H1 (cell line): Measurements from ENCODE around the gene DDAH2. TPM values are rescaled to one million over a fixed set of nuclear protein-coding genes. Genes with fewer than 3 reads are reported as not detected.
A peak's percentile ranks its signal among the peaks of the same experiment; 100 is the strongest.

ENCODE experiments used
- CTCF ChIA-PET: fragments of 300-600 bp; sonication (Branson Sonifier 250); formaldehyde crosslinking; loops from one replicate; lab custom pipeline; 2021; ENCODE audit not compliant: partially characterized antibody; lab: Charles Lee
- POLR2A ChIA-PET: fragments of 300-600 bp; sonication (Branson Sonifier 250); formaldehyde crosslinking; loops from one replicate; lab custom pipeline; 2021; ENCODE audit warnings: inconsistent platforms; ENCODE audit not compliant: partially characterized antibody; lab: Charles Lee
- DNase-seq, 2 experiments: peaks; one replicate each; pipeline versions ENCODE4 v3.0.0 to v3.0.0-alpha.2; 2010 to 2022; ENCODE audit warnings: low spot score in 2 of 2, low read depth in 1 of 2, mixed read lengths in 1 of 2
- FAIRE-seq: peaks from 2 replicates; lab custom pipeline; 2011; peaks lifted over from hg19 to GRCh38; lab: Jason Lieb, UNC
- H2AFZ ChIP-seq: 2 replicates; pipeline ENCODE4 v1.8.1; 2012; ENCODE audit warnings: low read length, inconsistent platforms
- H2AK5ac ChIP-seq: 2 replicates; pipeline ENCODE4 v1.6.1; 2013; ENCODE audit warnings: low read depth, low read length
- H2BK120ac ChIP-seq: replicated peaks from 2 replicates; pipeline ENCODE3; 2013; ENCODE audit warnings: low read depth, low read length, inconsistent platforms
- H2BK12ac ChIP-seq: 2 replicates; pipeline ENCODE4 v1.6.1; 2013; ENCODE audit warnings: low read depth, low read length
- H2BK15ac ChIP-seq: 2 replicates; pipeline ENCODE4 v1.6.1; 2013; ENCODE audit warnings: low read length
- H2BK20ac ChIP-seq: 2 replicates; pipeline ENCODE4 v1.6.1; 2013; ENCODE audit warnings: low read length
- H2BK5ac ChIP-seq: 2 replicates; pipeline ENCODE4 v1.6.1; 2013; ENCODE audit warnings: low read depth, low read length
- H3K14ac ChIP-seq: 2 replicates; pipeline ENCODE4 v1.6.1; 2013; ENCODE audit warnings: inconsistent platforms; ENCODE audit not compliant: insufficient read length
- H3K18ac ChIP-seq: 2 replicates; pipeline ENCODE4 v1.6.1; 2013; ENCODE audit warnings: low read length; ENCODE audit errors: extremely low read depth
- H3K23ac ChIP-seq: 2 replicates; pipeline ENCODE4 v1.6.1; 2013; ENCODE audit warnings: inconsistent platforms; ENCODE audit not compliant: insufficient read length
- H3K23me2 ChIP-seq: 2 replicates; pipeline ENCODE4 v1.6.1; 2013; ENCODE audit warnings: low read depth, low read length
- H3K27ac ChIP-seq: 2 replicates; pipeline ENCODE4 v1.6.1; 2011; ENCODE audit warnings: low read depth, low read length, inconsistent platforms
- H3K27me3 ChIP-seq, 4 experiments: replicated peaks in 1 of 4; 1 replicate in 1 of 4; 2 replicates in 3 of 4; pipeline versions ENCODE4 v1.6.1 to v1.8.1; 2011 to 2013; ENCODE audit warnings: low read length in 3 of 4, mild to moderate bottlenecking in 3 of 4, inconsistent platforms in 2 of 4, mixed read lengths in 2 of 4, moderate library complexity in 1 of 4; ENCODE audit not compliant: control insufficient read depth in 3 of 4, insufficient read depth in 3 of 4; ENCODE audit errors: extremely low read depth in 1 of 4
- H3K36me3 ChIP-seq, 4 experiments: 2 replicates each; pipeline versions ENCODE4 v1.6.1 to v1.8.1; 2011 to 2013; ENCODE audit warnings: mild to moderate bottlenecking in 4 of 4, low read length in 3 of 4, moderate library complexity in 2 of 4, control low read depth in 1 of 4, inconsistent platforms in 1 of 4; ENCODE audit not compliant: insufficient read depth in 4 of 4, control insufficient read depth in 2 of 4
- H3K4ac ChIP-seq: replicated peaks from 2 replicates; pipeline ENCODE3; 2013; ENCODE audit warnings: low read length, low read depth, mixed read lengths, inconsistent platforms; ENCODE audit not compliant: insufficient read length
- H3K4me1 ChIP-seq, 4 experiments: replicated peaks in 1 of 4; 1 replicate in 1 of 4; 2 replicates in 3 of 4; pipeline versions ENCODE4 v1.6.1 to v1.8.1; 2011 to 2013; ENCODE audit warnings: low read length in 3 of 4, inconsistent platforms in 2 of 4, mixed read lengths in 1 of 4; ENCODE audit not compliant: insufficient read depth in 4 of 4, control insufficient read depth in 3 of 4
- H3K4me2 ChIP-seq, 2 experiments: 2 replicates each; pipeline versions ENCODE4 v1.6.1 to v1.8.1; 2011 to 2013; ENCODE audit warnings: low read depth in 2 of 2, low read length in 2 of 2, control low read depth in 1 of 2, inconsistent platforms in 1 of 2, mild to moderate bottlenecking in 1 of 2; ENCODE audit not compliant: insufficient read depth in 1 of 2
- H3K4me3 ChIP-seq, 4 experiments: fragments of 200-600, 300-600 bp in 1 of 4; sonication (generic), shearing (Covaris generic), sonication (Bioruptor Twin) in 1 of 4; 2 replicates each; pipeline versions ENCODE4 v1.5.1 to v1.8.1; 2011 to 2016; ENCODE audit warnings: low read length in 4 of 4, low read depth in 3 of 4, control low read depth in 2 of 4, inconsistent platforms in 2 of 4, mild to moderate bottlenecking in 2 of 4, mixed read lengths in 1 of 4, moderate library complexity in 1 of 4; ENCODE audit not compliant: insufficient read depth in 2 of 4; ENCODE audit errors: extremely low read depth in 1 of 4
- H3K56ac ChIP-seq: replicated peaks from 2 replicates; pipeline ENCODE3; 2013; ENCODE audit warnings: low read depth, mild to moderate bottlenecking, mixed read lengths, low read length, inconsistent platforms; ENCODE audit not compliant: insufficient read length
- H3K79me1 ChIP-seq: 2 replicates; pipeline ENCODE4 v1.6.1; 2013; ENCODE audit warnings: low read depth, low read length, control low read depth
- H3K79me2 ChIP-seq, 2 experiments: 2 replicates each; pipeline versions ENCODE4 v1.6.1 to v1.8.1; 2012 to 2013; ENCODE audit warnings: low read length in 2 of 2, mild to moderate bottlenecking in 2 of 2, inconsistent platforms in 1 of 2; ENCODE audit not compliant: insufficient read depth in 2 of 2, control insufficient read depth in 1 of 2
- H3K9ac ChIP-seq, 4 experiments: replicated peaks in 1 of 4; 1 replicate in 1 of 4; 2 replicates in 3 of 4; pipeline versions ENCODE4 v1.6.1 to v1.8.1; 2011 to 2013; ENCODE audit warnings: low read depth in 3 of 4, low read length in 3 of 4, control low read depth in 2 of 4, mild to moderate bottlenecking in 2 of 4, moderate library complexity in 2 of 4, inconsistent platforms in 1 of 4; ENCODE audit errors: extremely low read depth in 1 of 4
- H3K9me3 ChIP-seq, 2 experiments: 2 replicates each; pipeline versions ENCODE4 v1.6.1 to v1.8.1; 2012 to 2013; ENCODE audit warnings: mild to moderate bottlenecking in 2 of 2, moderate library complexity in 2 of 2, control low read depth in 1 of 2, inconsistent platforms in 1 of 2, low read depth in 1 of 2, low read length in 1 of 2, mixed read lengths in 1 of 2; ENCODE audit not compliant: insufficient read depth in 2 of 2
- H4K20me1 ChIP-seq, 2 experiments: replicated peaks in 1 of 2; 2 replicates each; pipeline versions ENCODE3 to v1.8.1; 2011 to 2013; ENCODE audit warnings: inconsistent platforms in 2 of 2, low read length in 2 of 2, mild to moderate bottlenecking in 1 of 2; ENCODE audit not compliant: insufficient read depth in 2 of 2, control insufficient read depth in 1 of 2
- H4K5ac ChIP-seq: 2 replicates; pipeline ENCODE4 v1.6.1; 2013; ENCODE audit warnings: low read length, low read depth, mixed read lengths, inconsistent platforms; ENCODE audit not compliant: insufficient read length
- H4K8ac ChIP-seq: 2 replicates; pipeline ENCODE4 v1.8.0; 2013; ENCODE audit warnings: mild to moderate bottlenecking, moderate library complexity, low read length, inconsistent platforms; ENCODE audit not compliant: insufficient read depth; ENCODE audit errors: extremely low read depth
- H4K91ac ChIP-seq: replicated peaks from 2 replicates; pipeline ENCODE3; 2013; ENCODE audit warnings: low read length, mixed read lengths, inconsistent platforms; ENCODE audit not compliant: insufficient read length
- ASH2L ChIP-seq: fragments of 200-600, 300-600 bp; sonication (generic); IDR thresholded peaks from one replicate; pipeline ENCODE4 v1.7.1; 2017; ENCODE audit warnings: low read length
- BCL11A ChIP-seq, 2 experiments: IDR thresholded peaks; one replicate each; pipeline ENCODE4 v1.6.1; 2011; ENCODE audit warnings: low read depth in 2 of 2, low read length in 2 of 2, mild to moderate bottlenecking in 2 of 2
- GABPA ChIP-seq: IDR thresholded peaks from 2 replicates; pipeline ENCODE4 v1.6.1; 2011; ENCODE audit warnings: mild to moderate bottlenecking, low read length, moderate library complexity, borderline replicate concordance; ENCODE audit not compliant: insufficient read depth
- KDM5A ChIP-seq: fragments of 200-600 bp; IDR thresholded peaks from 2 replicates; pipeline ENCODE4 v1.7.1; 2012; ENCODE audit warnings: mild to moderate bottlenecking, low read length, inconsistent platforms, mixed read lengths
- POLR2A ChIP-seq, 2 experiments: IDR thresholded peaks; 1 replicate in 1 of 2; 2 replicates in 1 of 2; pipeline ENCODE4 v1.6.1; 2011; ENCODE audit warnings: low read depth in 2 of 2, low read length in 2 of 2, mild to moderate bottlenecking in 2 of 2; ENCODE audit errors: control extremely low read depth in 1 of 2
- SAP30 ChIP-seq: fragments of 300-600 bp; sonication (generic); IDR thresholded peaks from 2 replicates; pipeline ENCODE4 v1.7.1; 2012; ENCODE audit warnings: low read length, moderate library complexity, mild to moderate bottlenecking, inconsistent platforms; ENCODE audit not compliant: insufficient read depth, insufficient replicate concordance
- YY1 ChIP-seq: IDR thresholded peaks from 2 replicates; pipeline ENCODE4 v1.6.1; 2011; ENCODE audit warnings: low read depth, mild to moderate bottlenecking, low read length
- WGBS, 2 experiments: shearing (Covaris generic) in 1 of 2; methylation state at CpG; one replicate each; pipeline versions ENCODE4 v1.1.6 to v1.1.7; 2013 to 2015; ENCODE audit warnings: low lambda C conversion rate in 2 of 2, mixed read lengths in 2 of 2, inconsistent platforms in 1 of 2, low coverage in 1 of 2, missing lambda C conversion rate in 1 of 2; ENCODE audit not compliant: insufficient replicate concordance in 2 of 2, insufficient coverage in 1 of 2, insufficient read length in 1 of 2; ENCODE audit errors: extremely low coverage in 1 of 2, missing lambda C conversion rate in 1 of 2; 5-methylcytosine and 5-hydroxymethylcytosine counted together
- polyA plus RNA-seq, 7 experiments: library from polyadenylated mRNA; depleted of rRNA in 3 of 7; stranded (reverse) in 5 of 7; unstranded in 2 of 7; fragments of >200 nt in 5 of 7; fragments of 200-250 nt in 2 of 7; gene quantifications; 1 replicate in 5 of 7; 2 replicates in 1 of 7; 4 replicates in 1 of 7; pipeline versions ENCODE4 v1.2.1 to v1.2.3, GENCODE V29; 2011 to 2013; ENCODE audit warnings: missing spikeins in 2 of 7, mixed read lengths in 2 of 7
- total RNA-seq: library from RNA; stranded (reverse); fragmentation: NEBNext Ultra II Directional; extraction: Animal tissue kit (Norgen Biotek cat#: 25700); gene quantifications from 2 replicates; pipeline ENCODE4 v1.2.1, GENCODE V29; 2021

DDAH2 gene
- total and polyA plus RNA-seq, 2 of the 8 experiments (the other 6 are each of a cell fraction or from before 2014, with no cell fraction given): 53.3 to 73.5 TPM

DNA sequence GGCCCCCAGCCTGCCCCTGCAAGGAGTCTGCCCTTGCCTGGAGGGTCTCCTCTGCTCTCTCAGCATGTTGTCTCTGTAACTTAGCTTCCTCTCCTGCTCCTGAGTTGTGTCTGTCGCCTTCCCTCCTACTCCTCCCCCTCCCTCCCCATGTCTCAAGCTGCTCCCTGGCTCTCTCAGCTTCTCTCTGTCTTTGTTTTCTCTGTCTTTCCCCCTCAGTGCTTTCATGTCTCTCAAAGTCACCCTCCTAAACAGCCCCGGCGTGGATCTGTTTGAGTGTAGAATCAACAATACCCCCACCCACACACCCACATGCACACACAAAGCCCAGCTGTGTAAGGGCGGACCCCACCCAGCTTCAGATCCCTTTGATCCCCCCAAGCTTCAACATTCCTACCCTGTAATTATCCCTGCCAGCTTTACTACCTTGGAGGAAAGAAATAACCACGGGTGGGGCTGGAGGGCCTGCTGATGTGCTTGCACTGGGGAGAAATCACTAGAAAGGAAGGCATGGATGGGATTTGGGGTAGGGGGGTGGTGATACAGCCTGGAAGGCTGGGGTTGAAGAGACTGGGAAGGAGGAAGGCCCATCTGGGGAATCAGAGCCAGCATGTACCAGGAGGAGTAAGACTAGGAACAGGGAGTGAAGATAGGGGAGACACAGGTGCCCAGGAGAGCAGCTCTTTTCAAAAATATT is 15.0 kb downstream of the DDAH2 start:
- 56% methylated on average over 5 of the region's 5 CpGs; no CpG with 5 or more reads in 1 of the 2 experiments for WGBS, 2 experiments
- Histone ChIP-seq H2AFZ (peak overlapping the region; percentile 67), H3K79me1 (no peaks in the 10 kb centered on the region), H3K18ac (peak overlapping the region; percentile 81), H2BK15ac (peak overlapping the region; percentile 61; the same call in 1 of the 2 replicates), H3K9me3 (no peaks in the 10 kb centered on the region), H3K23ac (no peak overlapping the region), H3K4me2 (peak overlapping the region; percentile 51 to 52), H3K36me3 (no peaks in the 10 kb centered on the region), H2BK120ac (no peak overlapping the region), H3K4me1 (peaks cover 11 to 30% (median 27%) of the 10 kb centered on the region in 4 experiments), H4K20me1 (no peaks in the 10 kb centered on the region), H4K5ac (peak overlapping the region; percentile 38), H3K56ac (no peak overlapping the region), H3K4me3 (peak overlapping the region in 1 of 4 experiments; percentile 15; a peak in 3 of 8 replicates), H3K9ac (no peak overlapping the region), H3K14ac (no peak overlapping the region), H3K4ac (peak overlapping the region; percentile 19), H3K79me2 (no peaks in the 10 kb centered on the region), H4K91ac (peak overlapping the region; percentile 44), H3K27me3 (no peaks in the 10 kb centered on the region; a peak in 1 of 7 replicates), H3K23me2 (peaks cover 3% of the 10 kb centered on the region; the same call in 1 of the 2 replicates), H2BK12ac (peak overlapping the region; percentile 86; the same call in 1 of the 2 replicates), H3K27ac (0 out of 2 replicates have a peak overlapping the region, but pooled peaks have one; percentile 0), H2BK5ac (peak overlapping the region; percentile 55), H4K8ac (peak overlapping the region; percentile 70; the same call in 1 of the 2 replicates), H2AK5ac (no peak overlapping the region), H2BK20ac (peak overlapping the region; percentile 80; the same call in 1 of the 2 replicates)
- DNase-seq (no peak), FAIRE-seq (no peak)
- ChIA-PET CTCF (interaction anchor here (1.0 to 5.7 kb wide), 11 partner anchors 7 to 61 kb away, joined by 3 to 39 read pairs (median 6); partner anchors contain the start of genes DDAH2, LY6G6F and MPIG6B), POLR2A (interaction anchor here (0.5 to 4.7 kb wide), 17 partner anchors 10 to 892 kb away, joined by 3 to 36 read pairs (median 4); partner anchors contain the start of genes ABHD16A, C6orf47, CSNK2B and DDAH2)
- TF ChIP-seq BCL11A (IDR thresholded peaks at IDR 0.05; ENCODE audit: low read depth in 2 of 2, low read length in 2 of 2) (no peak), YY1 (no peak), SAP30 (no peak), POLR2A (IDR thresholded peaks at IDR 0.05; ENCODE audit: control extremely low read depth in 1 of 2, low read depth in 2 of 2, low read length in 2 of 2) (no peak), ASH2L (peak; percentile 38), KDM5A (no peak), GABPA (no peak)
